Stromal cell of bone marrow (primary cell): ENCODE results near the gene IQCF6.
"Not testable (repeated sequence)": the region's sequence is repeated elsewhere in the genome, so short reads cannot be mapped to it uniquely, and the experiment has no call there.

Source experiments
- DNase-seq: peaks from one replicate; pipeline ENCODE4 v3.0.0-alpha.2; 2012; ENCODE audit warnings: low read depth

IQCF6 gene

GRCh38 chr3:51779137-51779536, at the start of gene IQCF6:
Gene IQCF6, minus strand, starts transcription at chr3:51779237. Its CDS starts 13 bp downstream, at chr3:51779224.
- DNase-seq: no peak

- DNase-seq: no peak
Observed at GRCh38 chr3:51828297-51828696, 49.3 kb upstream of the IQCF6 start.

- no peak for DNase-seq
Observed at GRCh38 chr3:51819709-51820406, 40.8 kb upstream of the IQCF6 start.

GRCh38 chr3:51819151-51819550, 40.1 kb upstream of the IQCF6 start:
- no peak for DNase-seq

- no peak for DNase-seq
Observed at GRCh38 chr3:51817375-51817774, 38.3 kb upstream of the IQCF6 start.

GRCh38 chr3:51816723-51817122, 37.7 kb upstream of the IQCF6 start:
- no peak for DNase-seq

GRCh38 chr3:51815614-51816013, 36.6 kb upstream of the IQCF6 start:
- no peak for DNase-seq

- no peak for DNase-seq
Observed at GRCh38 chr3:51814034-51814433, 35.0 kb upstream of the IQCF6 start.

- no peak for DNase-seq
Observed at GRCh38 chr3:51813539-51813938, 34.5 kb upstream of the IQCF6 start.

GRCh38 chr3:51808934-51809333, 29.9 kb upstream of the IQCF6 start:
- DNase-seq: no peak

GRCh38 chr3:51802106-51802703, 23.2 kb upstream of the IQCF6 start:
- no peak for DNase-seq

- no peak for DNase-seq
Observed at GRCh38 chr3:51800750-51801125, 21.7 kb upstream of the IQCF6 start.

GRCh38 chr3:51799879-51800749, 21.1 kb upstream of the IQCF6 start:
- DNase-seq: peak; percentile 63

- DNase-seq: no peak
Observed at GRCh38 chr3:51798411-51798963, 19.4 kb upstream of the IQCF6 start.

- DNase-seq: no peak
Observed at GRCh38 chr3:51796854-51797253, 17.8 kb upstream of the IQCF6 start.

GRCh38 chr3:51794206-51794605, 15.2 kb upstream of the IQCF6 start:
- DNase-seq: no peak

- DNase-seq: no peak
Observed at GRCh38 chr3:51792206-51792605, 13.2 kb upstream of the IQCF6 start.

GRCh38 chr3:51789437-51789836, 10.4 kb upstream of the IQCF6 start:
- DNase-seq: no peak

- DNase-seq: not testable (repeated sequence)
Observed at GRCh38 chr3:51787576-51787975, 8.5 kb upstream of the IQCF6 start.

GRCh38 chr3:51786267-51786666, 7.2 kb upstream of the IQCF6 start:
- no peak for DNase-seq

- no peak for DNase-seq
Observed at GRCh38 chr3:51778554-51778953, 483 bp downstream of the IQCF6 start.

- DNase-seq: no peak
Observed at GRCh38 chr3:51777985-51778384, 1.1 kb downstream of the IQCF6 start.
